NCI-H1105 (cell line): ENCODE measurements around the gene ATXN7.

ENCODE experiments used
- DNase-seq: peaks from one replicate; lab custom pipeline; 2025; lab: John Stamatoyannopoulos, UW

The ATXN7 gene

DNA sequence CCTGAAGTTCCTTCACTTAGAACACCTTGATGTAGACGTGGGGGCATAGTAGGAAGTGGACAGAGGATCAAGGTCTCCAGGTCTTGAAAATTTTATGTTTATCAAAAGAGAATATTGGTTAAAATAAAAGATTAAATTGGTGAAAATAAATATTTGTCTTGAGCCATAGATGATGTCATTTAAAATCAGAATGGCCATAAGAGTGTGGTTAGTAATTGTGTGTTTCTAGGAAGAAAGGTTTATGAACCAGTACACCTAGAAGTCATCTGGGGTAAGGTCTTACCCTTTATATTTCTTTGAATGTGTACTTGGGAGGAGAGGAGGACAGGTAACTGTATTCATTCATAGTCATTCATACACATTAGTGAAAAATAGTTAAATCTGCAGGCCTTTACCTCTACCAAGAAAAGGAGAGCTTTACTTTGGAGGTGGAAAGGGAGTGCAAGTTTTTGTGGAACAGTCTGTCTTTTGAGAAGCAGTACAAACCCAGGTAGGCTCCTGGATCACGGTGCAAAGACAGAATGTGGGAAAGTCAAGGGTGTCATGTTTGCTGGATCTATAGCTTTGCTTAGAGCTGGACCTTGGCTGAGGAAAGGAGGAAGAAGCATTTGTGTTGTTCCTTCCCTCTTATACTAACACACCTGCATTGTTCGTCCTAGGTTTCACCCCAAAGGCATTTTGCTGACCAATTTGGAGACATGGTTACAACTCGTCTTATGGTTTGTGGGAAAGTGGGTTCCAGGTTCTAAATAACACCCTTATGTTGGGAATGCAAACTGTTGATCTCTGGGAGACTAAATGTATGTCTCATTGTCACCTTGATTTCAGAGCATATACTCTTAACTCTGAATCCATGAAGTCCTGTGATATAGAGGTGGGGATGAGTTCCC lies 42.3 kb downstream of the ATXN7 start:
- DNase-seq, result no peak

GRCh38 chr3:63908081-63908736 lies 44.5 kb downstream of the ATXN7 start:
- no peak for DNase-seq

- DNase-seq, result no peak
These were observed 45.1 kb downstream of the ATXN7 start for GRCh38 chr3:63908776-63909175.

GRCh38 chr3:63909431-63909830 lies 45.8 kb downstream of the ATXN7 start:
- DNase-seq, result no peak

GRCh38 chr3:63910001-63910400 lies 46.3 kb downstream of the ATXN7 start:
- DNase-seq, result no peak

DNA sequence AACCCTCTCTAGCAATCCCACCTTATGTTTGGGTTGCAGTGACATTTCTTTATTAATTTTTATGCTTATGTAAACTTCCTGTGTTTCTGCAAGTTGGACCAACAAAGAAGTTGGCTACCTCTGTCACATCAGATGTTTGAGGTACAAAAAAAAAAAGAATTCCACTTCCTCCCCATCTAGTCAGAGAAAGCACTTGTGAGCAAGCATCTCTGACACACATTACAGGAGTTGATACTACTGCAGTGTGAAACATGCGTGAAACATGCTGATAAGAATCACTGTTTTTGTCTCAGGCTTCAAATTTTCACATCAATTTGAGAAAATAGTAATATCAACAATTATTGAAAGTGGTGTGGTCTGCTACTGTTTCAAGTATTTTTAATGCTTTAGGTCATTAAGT lies 47.2 kb downstream of the ATXN7 start:
- no peak for DNase-seq

- DNase-seq, result no peak
These were observed 47.8 kb downstream of the ATXN7 start for GRCh38 chr3:63911509-63911872.

GRCh38 chr3:63911873-63912767 lies 48.5 kb downstream of the ATXN7 start, which contains the start of gene SCAANT1:
Gene SCAANT1, minus strand, starts transcription at chr3:63912383.
- DNase-seq, result peak; percentile 41

- DNase-seq, result no peak
These were observed 49.3 kb downstream of the ATXN7 start for GRCh38 chr3:63912768-63913588.

DNA sequence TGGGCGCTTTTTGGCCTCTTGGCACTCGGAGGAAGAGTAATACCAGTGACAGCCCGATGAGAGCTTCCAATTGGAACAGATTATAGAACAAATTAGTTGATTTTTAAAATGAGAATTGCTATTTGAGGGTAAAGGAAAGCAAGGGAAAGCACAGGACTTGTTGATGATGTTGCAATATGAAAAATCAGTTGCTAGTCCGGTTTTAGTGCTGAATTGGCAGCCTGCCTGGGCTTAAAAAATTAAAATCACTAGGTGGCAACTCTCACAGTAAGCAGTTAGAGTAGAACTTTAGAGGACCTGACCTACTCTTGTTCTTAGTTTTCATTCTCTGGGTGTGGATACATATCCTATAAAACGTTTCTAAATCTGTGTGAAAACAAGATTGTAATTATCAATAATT lies 50.6 kb downstream of the ATXN7 start:
- peak; percentile 2 for DNase-seq

DNA sequence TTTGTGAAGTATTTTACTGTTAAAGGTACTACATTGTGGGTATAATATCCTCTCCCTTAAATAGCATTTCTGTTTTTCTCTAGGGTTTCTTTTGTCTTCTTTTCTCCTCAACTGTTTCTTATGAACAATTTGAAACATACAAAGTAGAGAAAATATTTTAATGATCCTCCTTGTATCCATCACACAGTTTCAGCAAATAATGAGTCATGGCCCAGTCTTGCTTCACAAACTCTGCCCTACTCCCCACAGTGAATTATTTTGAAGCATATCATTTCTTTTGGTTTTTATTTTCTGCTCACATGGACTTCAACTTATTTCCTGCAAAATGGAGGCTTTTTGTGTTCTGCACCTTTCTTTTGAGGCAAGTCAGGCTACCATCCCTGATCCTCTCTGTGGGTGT lies 54.7 kb downstream of the ATXN7 start:
- no peak for DNase-seq

- no peak for DNase-seq
These were observed 56.3 kb downstream of the ATXN7 start for GRCh38 chr3:63920001-63920400.

DNA sequence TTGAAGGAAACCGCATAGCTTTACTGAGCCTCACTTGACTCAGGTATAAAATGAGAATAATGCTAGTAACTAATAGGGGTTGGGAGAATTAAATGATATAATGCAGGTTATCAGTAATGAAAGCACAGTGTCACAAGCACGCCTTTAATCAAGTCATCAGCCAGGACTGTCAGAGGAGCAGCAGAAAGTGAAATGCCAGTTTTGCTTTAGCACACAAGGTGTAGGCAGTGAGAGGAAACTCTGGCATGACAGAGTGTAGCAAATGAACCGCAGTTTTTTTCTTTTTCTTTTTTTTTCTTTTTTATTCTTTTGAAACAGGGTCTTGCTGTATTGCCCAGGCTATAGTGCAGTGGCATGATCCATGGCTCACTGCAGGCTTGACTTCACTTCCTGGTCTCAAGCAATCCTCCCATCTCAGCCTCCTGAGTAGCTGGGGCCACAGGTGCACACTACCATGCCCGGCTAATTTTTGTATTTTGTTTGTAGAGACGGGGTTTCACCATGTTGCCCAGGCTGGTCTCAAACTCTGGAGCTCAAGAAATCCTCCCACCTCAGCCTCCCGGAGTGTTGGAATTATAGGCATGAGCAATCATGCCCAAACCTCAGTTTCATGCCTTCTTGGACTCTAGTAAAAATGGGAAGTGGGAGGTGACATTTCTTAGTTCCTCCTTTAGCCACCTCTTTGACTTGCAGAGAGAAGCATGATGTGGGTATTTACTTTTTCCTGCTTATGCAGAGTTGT lies 58.2 kb downstream of the ATXN7 start:
- DNase-seq, result no peak

DNA sequence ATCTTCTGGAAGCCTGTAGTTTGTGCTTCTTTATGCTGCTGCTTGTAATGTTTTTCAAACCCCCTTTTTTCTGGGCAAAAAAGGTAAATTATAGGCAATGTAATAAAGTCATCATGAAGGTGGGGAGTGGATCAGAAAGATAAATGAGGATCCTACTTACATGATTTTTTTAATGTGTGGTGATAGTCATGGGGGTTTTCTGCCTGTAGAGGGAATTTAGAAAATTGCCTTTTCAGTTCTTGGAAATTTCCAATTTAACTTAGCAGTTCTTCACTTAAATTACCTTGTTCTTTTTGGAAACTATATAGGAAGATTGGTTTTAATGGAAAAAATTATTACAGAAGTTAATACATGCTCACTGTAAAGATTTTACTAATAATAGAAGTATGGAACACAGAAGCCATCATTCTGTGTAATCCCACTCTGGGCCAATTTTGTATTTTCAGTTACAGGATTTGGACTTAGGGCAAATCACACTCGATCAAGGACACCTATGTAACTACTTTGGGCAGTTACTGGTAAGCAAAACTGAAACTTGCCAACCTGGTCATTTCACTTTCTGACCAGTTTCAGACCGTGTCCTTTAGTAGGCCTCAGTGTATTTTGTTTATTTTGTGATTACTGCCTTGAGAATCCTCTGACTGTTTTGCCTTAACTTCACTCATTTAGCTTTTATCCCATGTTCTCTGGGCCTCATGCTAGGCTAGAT lies 59.0 kb downstream of the ATXN7 start:
- DNase-seq, result no peak

- DNase-seq, result no peak
These were observed 62.6 kb downstream of the ATXN7 start for GRCh38 chr3:63926309-63926708.

- DNase-seq, result no peak
These were observed 64.0 kb downstream of the ATXN7 start for GRCh38 chr3:63927422-63928280.

- DNase-seq, result no peak
These were observed 67.6 kb downstream of the ATXN7 start for GRCh38 chr3:63931290-63931689.

DNA sequence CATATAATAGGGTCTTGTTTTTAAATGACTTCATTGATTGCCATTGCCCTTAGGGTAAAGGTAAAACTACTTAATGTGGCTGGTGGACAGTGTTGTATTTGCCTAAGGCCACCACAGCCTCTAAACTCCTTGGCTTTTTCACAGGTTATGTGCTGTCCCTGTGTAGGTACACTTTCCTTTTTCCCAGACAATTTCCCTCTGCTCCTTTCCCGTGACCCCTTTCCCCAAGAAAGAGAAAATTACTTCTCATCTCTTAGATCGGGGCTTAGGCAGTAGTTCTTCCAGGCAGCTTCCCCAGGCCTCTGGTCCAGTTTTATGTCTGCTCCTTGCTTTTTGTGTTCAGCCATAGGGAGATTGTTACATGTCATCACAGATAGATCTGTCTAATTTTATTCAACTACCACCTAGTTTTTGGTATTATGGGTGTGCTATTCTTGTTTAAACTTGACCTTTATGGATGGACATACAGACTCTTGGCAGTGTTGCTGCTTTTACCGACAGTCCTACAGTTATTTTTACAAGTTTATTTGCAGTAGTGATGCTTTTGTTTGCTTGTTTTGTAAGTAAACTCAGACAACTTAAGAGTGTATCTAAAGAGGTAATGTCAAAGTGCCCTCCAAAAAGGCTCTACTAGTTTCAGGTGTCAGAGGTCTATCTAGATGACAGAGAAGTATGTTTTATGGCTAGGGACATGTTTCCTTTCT lies 69.0 kb downstream of the ATXN7 start:
- DNase-seq, result no peak

GRCh38 chr3:63933459-63933858 lies 69.8 kb downstream of the ATXN7 start:
- DNase-seq, result no peak
